Measurements from ENCODE around the gene KRTAP5-4. TPM values are rescaled to one million over a fixed set of nuclear protein-coding genes. Genes with fewer than 3 reads are reported as not detected.

KRTAP5-4 gene
- total and polyA plus RNA-seq, 7 donors: not detected

DNA sequence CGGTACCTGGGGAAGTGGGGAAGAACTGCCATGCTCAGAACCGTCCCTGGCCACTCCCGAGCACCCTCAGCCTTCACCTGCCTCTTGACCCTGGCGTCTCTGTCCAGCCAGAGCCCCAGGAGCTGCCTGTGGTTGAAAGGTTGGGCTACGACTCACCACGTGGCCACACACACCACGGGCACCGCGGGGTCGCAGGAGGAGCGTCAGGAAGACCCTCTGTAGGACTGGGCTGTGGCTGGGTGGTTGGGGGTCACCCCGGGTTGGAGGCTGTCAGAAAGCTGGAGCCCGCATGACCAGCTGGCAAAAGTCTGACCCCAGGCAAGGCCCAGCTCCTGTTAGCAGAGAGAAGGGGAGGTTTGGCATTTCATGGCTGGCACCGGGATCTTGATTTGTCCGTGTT lies 19.2 kb upstream of the KRTAP5-4 start:
- H3K4me3 ChIP-seq: no peak overlapping the region
- TF ChIP-seq POLR2AphosphoS5 (IDR thresholded peaks at IDR 0.05) (no peak), POLR2A (IDR thresholded peaks at IDR 0.05) (no peak), EP300 (IDR thresholded peaks at IDR 0.05) (no peak)
- TF ChIP-seq, protein P1, sequence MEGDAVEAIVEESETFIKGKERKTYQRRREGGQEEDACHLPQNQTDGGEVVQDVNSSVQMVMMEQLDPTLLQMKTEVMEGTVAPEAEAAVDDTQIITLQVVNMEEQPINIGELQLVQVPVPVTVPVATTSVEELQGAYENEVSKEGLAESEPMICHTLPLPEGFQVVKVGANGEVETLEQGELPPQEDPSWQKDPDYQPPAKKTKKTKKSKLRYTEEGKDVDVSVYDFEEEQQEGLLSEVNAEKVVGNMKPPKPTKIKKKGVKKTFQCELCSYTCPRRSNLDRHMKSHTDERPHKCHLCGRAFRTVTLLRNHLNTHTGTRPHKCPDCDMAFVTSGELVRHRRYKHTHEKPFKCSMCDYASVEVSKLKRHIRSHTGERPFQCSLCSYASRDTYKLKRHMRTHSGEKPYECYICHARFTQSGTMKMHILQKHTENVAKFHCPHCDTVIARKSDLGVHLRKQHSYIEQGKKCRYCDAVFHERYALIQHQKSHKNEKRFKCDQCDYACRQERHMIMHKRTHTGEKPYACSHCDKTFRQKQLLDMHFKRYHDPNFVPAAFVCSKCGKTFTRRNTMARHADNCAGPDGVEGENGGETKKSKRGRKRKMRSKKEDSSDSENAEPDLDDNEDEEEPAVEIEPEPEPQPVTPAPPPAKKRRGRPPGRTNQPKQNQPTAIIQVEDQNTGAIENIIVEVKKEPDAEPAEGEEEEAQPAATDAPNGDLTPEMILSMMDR (IDR thresholded peaks at IDR 0.05): no peak
- no peaks in the 10 kb centered on the region for H3K36me3 ChIP-seq
- no peaks in the 10 kb centered on the region for H3K4me1 ChIP-seq
- no peak overlapping the region for H3K27ac ChIP-seq
- peaks cover 0 to 35% (median 11%) of the 10 kb centered on the region in 3 donors for H3K27me3 ChIP-seq
- H3K9me3 ChIP-seq: no peaks in the 10 kb centered on the region
- WGBS, 2 donors: 88 to 89% methylated on average over 15 of the region's 15 CpGs
- peak; percentile 53 for DNase-seq
- intact Hi-C loops (cut with DNase I): no loop called here

GRCh38 chr11:1640076-1640946 lies 18.4 kb upstream of the KRTAP5-4 start:
- intact Hi-C loops (cut with DNase I): no loop called here
- TF ChIP-seq POLR2A (IDR thresholded peaks at IDR 0.05) (no peak), POLR2AphosphoS5 (IDR thresholded peaks at IDR 0.05) (no peak), EP300 (IDR thresholded peaks at IDR 0.05) (no peak)
- TF ChIP-seq, protein P1 (IDR thresholded peaks at IDR 0.05): peak in 2 of 4 experiments; percentile 19 to 70
- Histone ChIP-seq H3K27me3 (peaks cover 0 to 35% (median 11%) of the 10 kb centered on the region in 3 donors), H3K4me1 (no peaks in the 10 kb centered on the region), H3K36me3 (no peaks in the 10 kb centered on the region), H3K27ac (no peak overlapping the region), H3K9me3 (no peaks in the 10 kb centered on the region), H3K4me3 (no peak overlapping the region)
- WGBS, 2 donors: 56 to 61% methylated on average over 32 of the region's 32 CpGs
- DNase-seq: peak; percentile 63

DNA sequence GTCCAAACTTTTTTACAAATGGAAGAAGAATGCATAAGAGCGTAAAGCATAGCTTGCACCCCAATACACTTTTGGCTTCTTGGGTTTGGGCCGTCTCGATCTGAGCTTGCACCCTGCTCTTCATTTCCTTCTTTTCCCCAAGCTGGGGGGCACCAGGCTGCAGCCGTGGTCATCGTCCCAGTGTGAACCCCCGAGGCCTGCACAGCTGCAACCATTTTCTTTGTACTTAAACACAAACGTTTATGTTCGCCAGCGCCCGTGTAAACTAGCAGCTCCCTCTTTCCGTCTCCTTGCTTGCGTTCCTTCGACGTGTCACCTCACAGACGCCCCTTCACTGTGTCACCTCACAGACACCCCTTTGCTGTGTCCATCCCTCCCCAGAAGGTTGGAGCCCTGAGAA lies 17.7 kb upstream of the KRTAP5-4 start:
- no peak for TF ChIP-seq POLR2A (IDR thresholded peaks at IDR 0.05)
- TF ChIP-seq, protein P1 (IDR thresholded peaks at IDR 0.05): no peak
- no peak for TF ChIP-seq EP300 (IDR thresholded peaks at IDR 0.05)
- no peak for TF ChIP-seq POLR2AphosphoS5 (IDR thresholded peaks at IDR 0.05)
- intact Hi-C loops (cut with DNase I): no loop called here

GRCh38 chr11:1639102-1639620 lies 17.2 kb upstream of the KRTAP5-4 start:
- no peak overlapping the region for H3K27ac ChIP-seq
- no peak overlapping the region for H3K4me3 ChIP-seq
- no peaks in the 10 kb centered on the region for H3K36me3 ChIP-seq
- intact Hi-C loops (cut with DNase I): no loop called here
- peak; percentile 43 for DNase-seq
- H3K4me1 ChIP-seq: no peaks in the 10 kb centered on the region
- no peaks in the 10 kb centered on the region for H3K9me3 ChIP-seq
- TF ChIP-seq EP300 (IDR thresholded peaks at IDR 0.05): no peak
- TF ChIP-seq POLR2A (IDR thresholded peaks at IDR 0.05): no peak
- no peak for TF ChIP-seq POLR2AphosphoS5 (IDR thresholded peaks at IDR 0.05)
- TF ChIP-seq, protein P1 (IDR thresholded peaks at IDR 0.05): no peak
- WGBS, 2 donors: 17 to 50% methylated on average over 18 of the region's 18 CpGs
- H3K27me3 ChIP-seq: peaks cover 0 to 35% (median 11%) of the 10 kb centered on the region in 3 donors

More for the DNA sequence above, 17.7 kb upstream of the KRTAP5-4 start:
- no peaks in the 10 kb centered on the region for H3K9me3 ChIP-seq
- no peak overlapping the region for H3K27ac ChIP-seq
- DNase-seq: peak; percentile 45
- H3K27me3 ChIP-seq: peaks cover 0 to 35% (median 11%) of the 10 kb centered on the region in 3 donors
- no peaks in the 10 kb centered on the region for H3K4me1 ChIP-seq
- H3K4me3 ChIP-seq: no peak overlapping the region
- WGBS, 2 donors: 34 to 54% methylated on average over 15 of the region's 15 CpGs
- no peaks in the 10 kb centered on the region for H3K36me3 ChIP-seq
